ENCODE measurements around the gene CFAP73. TPM values are rescaled to one million over a fixed set of nuclear protein-coding genes. Genes with fewer than 3 reads are reported as not detected.
A peak's percentile ranks its signal among the peaks of the same experiment; 100 is the strongest.
"Not testable (repeated sequence)": the region's sequence is repeated elsewhere in the genome, so short reads cannot be mapped to it uniquely, and the experiment has no call there.

Gene CFAP73
- total RNA-seq, 1 experiment from 2014 or later = not detected

DNA sequence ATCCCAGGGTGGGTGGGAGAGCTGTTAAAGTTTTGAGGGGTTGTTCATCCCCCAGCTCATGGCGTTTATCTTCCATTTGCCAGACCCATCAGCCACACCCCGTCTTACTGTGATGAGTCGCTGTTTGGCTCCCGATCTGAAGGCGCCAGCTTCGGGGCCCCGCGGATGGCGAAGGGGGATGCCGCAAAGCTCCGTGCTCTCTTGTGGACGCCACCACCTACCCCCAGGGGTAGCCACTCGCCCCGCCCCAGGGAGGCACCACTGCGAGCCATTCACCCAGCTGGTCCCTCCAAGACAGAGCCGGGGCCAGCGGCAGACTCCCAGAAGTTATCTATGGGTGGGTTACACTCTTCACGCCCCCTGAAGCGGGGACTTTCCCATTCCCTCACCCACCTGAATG lies 41.7 kb downstream of the CFAP73 start:
- no peak overlapping the region for H3K4me3 ChIP-seq (ENCODE audit: insufficient read depth, low read depth, low read length)
- peak; percentile 42 for DNase-seq
- peaks cover 10% of the 10 kb centered on the region for H3K36me3 ChIP-seq (replicated peaks; ENCODE audit: control insufficient read depth, insufficient read depth, low read length)
- no peaks in the 10 kb centered on the region for H3K27me3 ChIP-seq (ENCODE audit: control insufficient read depth, insufficient read depth, low read length)

DNA sequence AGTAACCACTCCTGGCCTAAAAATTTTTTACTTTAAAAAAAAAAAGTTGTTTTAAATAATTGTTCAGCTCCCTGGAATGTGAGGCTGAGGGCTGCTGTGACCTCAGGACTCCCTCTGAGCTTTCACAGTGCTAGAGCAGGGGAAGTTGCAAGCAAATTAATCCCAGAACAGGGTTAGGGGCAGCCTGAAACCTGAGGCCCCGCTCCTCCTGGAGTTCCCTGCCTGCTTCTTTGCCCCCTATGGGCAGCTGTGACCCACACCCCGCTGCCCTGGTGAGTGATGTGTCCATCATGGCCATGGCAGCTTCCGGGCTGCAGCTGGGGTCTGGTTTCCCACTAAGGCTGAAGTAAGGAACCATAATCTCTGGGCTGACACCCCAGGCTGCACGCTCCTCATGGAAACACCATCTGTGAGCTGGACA lies 45.5 kb downstream of the CFAP73 start:
- Histone ChIP-seq H3K27me3 (ENCODE audit: control insufficient read depth, insufficient read depth, low read length) (no peaks in the 10 kb centered on the region), H3K4me3 (ENCODE audit: insufficient read depth, low read depth, low read length) (no peak overlapping the region), H3K36me3 (replicated peaks; ENCODE audit: control insufficient read depth, insufficient read depth, low read length) (peaks cover 7% of the 10 kb centered on the region)
- peak; percentile 47 for DNase-seq

DNA sequence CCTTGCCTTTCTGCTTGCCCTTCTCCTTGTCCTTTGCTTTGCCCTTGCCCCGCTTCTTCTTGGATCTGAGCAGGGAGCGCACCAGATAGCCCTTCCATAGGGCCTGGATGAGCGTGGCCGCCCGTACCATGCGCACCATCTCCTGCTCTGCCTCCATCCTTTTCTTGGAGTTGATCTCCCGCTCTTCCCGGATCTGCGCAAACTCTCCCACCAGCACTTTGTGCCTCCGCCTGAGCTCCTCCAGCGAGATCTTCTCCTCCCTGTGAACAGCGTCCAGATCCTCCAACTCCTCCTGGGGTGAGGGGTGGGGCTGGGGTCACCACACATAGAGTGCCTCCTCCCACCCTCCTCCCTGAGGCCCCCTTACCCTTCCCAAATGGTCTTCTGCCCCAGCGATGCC lies 46.1 kb downstream of the CFAP73 start:
- Histone ChIP-seq H3K27me3 (ENCODE audit: control insufficient read depth, insufficient read depth, low read length) (no peaks in the 10 kb centered on the region), H3K4me3 (ENCODE audit: insufficient read depth, low read depth, low read length) (no peak overlapping the region), H3K36me3 (replicated peaks; ENCODE audit: control insufficient read depth, insufficient read depth, low read length) (peaks cover 4% of the 10 kb centered on the region)
- DNase-seq = no peak

DNA sequence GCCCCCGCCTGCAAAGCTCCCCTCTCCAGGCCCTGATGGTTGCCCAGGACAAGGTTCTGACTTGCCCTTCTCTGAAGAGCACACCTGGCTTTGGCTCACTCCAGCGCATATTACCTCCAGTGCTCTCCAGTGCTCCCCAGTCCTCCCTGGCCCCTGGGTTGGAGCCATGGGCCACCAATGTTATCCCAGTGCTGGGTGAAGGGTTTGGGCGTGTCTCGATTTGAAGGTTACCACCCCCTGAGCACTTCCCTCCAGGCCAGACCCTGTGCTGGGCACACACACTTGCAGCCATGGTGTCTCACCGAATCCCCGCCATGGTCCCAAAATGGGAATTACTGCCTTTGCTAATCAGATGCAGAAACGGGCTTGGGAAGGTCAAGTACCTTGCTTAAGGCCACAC lies 47.1 kb downstream of the CFAP73 start:
- Histone ChIP-seq H3K36me3 (replicated peaks; ENCODE audit: control insufficient read depth, insufficient read depth, low read length) (peaks cover 2% of the 10 kb centered on the region), H3K4me3 (ENCODE audit: insufficient read depth, low read depth, low read length) (no peak overlapping the region), H3K27me3 (ENCODE audit: control insufficient read depth, insufficient read depth, low read length) (no peaks in the 10 kb centered on the region)
- no peak for DNase-seq

DNA sequence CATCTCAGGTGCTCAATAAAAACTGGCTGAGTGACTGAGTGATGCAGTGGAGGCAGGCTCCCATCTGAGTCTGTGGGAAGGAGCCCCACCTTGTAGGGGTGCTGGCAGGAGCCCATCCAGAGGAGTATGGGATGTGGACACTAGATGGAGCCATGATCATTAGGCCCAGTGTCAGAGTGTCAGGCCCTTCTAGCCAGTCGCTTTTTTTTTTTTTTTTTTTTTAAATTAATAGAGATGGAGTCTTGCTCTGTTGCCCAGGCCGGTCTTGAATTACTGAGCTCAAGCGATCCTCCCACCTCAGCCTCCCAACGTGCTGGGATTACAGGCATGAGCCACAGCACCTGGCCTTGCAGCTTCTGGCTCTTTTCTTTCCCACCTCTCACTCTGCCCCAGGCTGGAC lies 47.5 kb downstream of the CFAP73 start:
- no peaks in the 10 kb centered on the region for H3K27me3 ChIP-seq (ENCODE audit: control insufficient read depth, insufficient read depth, low read length)
- peak; percentile 92 for DNase-seq
- H3K36me3 ChIP-seq (replicated peaks; ENCODE audit: control insufficient read depth, insufficient read depth, low read length) = peaks cover under 1% of the 10 kb centered on the region
- no peak overlapping the region for H3K4me3 ChIP-seq (ENCODE audit: insufficient read depth, low read depth, low read length)

DNA sequence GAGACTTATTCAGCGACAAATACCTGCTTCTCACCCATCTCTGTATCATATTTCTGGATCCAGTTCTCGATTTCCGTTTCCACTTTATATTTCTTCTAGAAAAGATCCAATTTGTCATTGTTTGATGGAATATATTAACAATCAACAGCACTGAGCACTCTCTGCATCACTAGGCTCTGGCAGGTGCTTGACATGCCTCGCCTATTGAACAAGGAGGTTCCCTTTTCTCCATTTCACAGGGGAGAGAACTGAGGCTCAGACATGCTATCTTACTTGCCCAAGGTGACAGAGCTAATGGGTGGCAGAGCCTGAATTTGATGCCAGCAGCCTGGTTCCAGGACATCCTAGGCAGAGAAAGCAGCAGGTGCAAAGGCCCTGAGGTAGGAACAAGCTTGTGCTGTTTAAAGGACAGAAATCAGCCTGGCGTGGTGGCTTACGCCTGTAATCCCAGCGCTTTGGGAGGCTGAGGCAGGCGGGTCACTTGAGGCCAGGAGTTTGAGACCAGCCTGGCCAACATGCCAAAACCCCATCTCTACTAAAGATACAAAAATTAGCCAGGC lies 48.1 kb downstream of the CFAP73 start:
- no peaks in the 10 kb centered on the region for H3K27me3 ChIP-seq (ENCODE audit: control insufficient read depth, insufficient read depth, low read length)
- no peak overlapping the region for H3K4me3 ChIP-seq (ENCODE audit: insufficient read depth, low read depth, low read length)
- no peaks in the 10 kb centered on the region; the same call in 1 of the 2 replicates for H3K36me3 ChIP-seq (replicated peaks; ENCODE audit: control insufficient read depth, insufficient read depth, low read length)
- DNase-seq = no peak

DNA sequence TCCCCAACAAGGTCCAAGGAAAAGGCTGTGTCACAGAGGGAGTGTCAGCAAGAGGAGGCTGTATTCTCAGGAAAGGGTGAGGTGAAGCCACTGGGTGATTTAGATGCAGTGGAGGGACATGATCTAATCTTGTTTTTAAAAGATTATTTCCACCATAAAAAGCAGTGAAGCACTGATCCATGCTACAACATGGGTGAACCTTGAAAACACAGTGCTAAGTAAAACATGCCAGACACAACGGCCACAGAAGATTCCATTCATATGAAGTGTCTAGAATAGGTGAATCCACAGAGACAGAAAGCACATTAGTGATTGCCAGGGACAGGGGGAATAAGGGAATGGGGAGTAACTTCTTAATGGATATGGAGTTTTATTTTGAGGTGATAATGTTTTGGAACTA lies 48.8 kb downstream of the CFAP73 start:
- Histone ChIP-seq H3K27me3 (ENCODE audit: control insufficient read depth, insufficient read depth, low read length) (no peaks in the 10 kb centered on the region), H3K4me3 (ENCODE audit: insufficient read depth, low read depth, low read length) (no peak overlapping the region), H3K36me3 (replicated peaks; ENCODE audit: control insufficient read depth, insufficient read depth, low read length) (no peaks in the 10 kb centered on the region)
- DNase-seq = no peak

DNA sequence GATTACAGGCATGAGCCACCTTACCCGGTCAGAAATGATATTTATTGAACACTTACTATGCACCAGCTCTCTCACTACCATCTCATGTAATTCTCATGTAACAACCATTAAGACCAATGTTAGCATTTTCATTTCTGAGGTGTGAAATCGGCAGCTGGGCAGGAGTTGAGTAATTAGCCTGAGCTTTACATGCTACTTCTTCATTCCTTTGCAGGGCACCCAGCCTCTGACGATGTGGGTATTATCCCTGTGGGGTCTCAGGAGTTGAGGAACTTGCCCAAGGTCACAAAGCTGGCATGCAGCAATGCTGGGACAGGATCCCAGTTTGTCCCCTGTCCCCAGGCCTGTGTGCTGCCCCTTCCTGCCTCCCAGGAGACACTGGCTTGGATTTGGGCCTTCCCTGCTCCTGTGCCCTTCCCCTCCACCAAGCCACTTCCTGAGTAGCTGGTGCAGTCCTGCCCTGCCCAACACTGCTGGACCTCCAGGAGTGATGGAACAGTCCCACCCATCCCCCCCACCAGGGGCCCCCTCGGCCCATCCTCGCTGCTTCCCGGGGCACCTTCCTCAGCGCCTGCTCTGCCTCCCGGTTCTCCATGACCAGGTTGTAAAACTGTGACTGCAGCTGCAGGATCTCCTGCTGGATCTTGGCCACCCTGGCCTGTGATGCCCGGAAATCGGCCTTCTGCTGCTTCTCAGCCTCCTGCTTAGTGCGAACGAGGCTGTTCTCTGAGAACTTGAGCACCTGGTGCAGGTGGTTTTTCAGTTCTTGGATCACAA lies 50.7 kb downstream of the CFAP73 start:
- H3K27me3 ChIP-seq (ENCODE audit: control insufficient read depth, insufficient read depth, low read length) = no peaks in the 10 kb centered on the region
- DNase-seq = peak; percentile 50
- H3K4me3 ChIP-seq (ENCODE audit: insufficient read depth, low read depth, low read length) = no peak overlapping the region

DNA sequence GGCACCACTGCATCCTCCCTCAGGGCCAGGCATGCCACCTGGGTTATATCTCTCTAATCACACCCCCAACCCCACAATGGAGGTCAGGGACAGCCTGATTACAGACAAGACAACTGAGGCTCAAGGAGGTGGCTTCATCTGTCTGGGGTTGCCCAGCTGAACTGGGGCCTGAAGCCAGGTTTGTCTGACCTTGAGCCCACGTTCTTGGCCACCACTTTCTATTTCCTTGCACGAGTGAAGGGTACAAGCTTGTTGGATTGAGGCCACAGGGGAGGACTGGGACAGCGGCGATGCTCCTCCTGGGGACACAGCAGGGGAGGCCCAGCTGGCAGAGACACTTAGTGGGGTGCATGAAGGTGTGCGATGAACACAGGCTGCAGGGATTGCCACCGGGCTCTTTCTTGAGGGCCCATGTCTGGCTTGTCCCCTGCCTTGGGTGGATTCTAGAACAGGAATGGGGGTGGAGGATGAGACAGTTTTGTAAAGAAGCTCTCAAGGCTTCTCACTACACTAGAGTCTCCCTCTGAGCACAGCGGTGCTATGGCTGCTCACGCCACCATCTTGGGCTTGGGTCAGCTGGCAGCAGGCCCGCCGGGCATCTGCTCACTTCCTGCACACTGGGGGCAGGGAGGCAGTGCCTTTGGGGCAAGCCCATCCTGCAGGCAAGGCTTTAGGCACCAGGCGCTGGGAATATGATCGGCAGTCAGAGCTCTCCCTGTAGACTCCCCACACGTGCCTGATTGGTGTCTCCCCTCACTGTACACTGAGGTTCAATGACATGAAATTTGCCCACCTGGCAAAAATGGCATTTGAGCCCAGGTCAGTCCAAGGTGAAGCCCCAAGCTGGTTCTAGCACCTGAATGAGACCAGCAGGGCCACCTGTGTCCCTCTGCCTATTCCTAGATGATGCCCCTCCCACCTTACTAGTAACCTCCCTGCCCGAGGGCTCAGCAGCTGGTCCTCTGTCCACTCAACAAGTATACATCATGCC lies 52.0 kb downstream of the CFAP73 start:
- H3K4me3 ChIP-seq (ENCODE audit: insufficient read depth, low read depth, low read length) = no peak overlapping the region
- DNase-seq = peak; percentile 28
- H3K27me3 ChIP-seq (ENCODE audit: control insufficient read depth, insufficient read depth, low read length) = no peaks in the 10 kb centered on the region
- no peaks in the 10 kb centered on the region for H3K36me3 ChIP-seq (replicated peaks; ENCODE audit: control insufficient read depth, insufficient read depth, low read length)

More for the DNA sequence above, 50.7 kb downstream of the CFAP73 start:
- H3K36me3 ChIP-seq (replicated peaks; ENCODE audit: control insufficient read depth, insufficient read depth, low read length) = no peaks in the 10 kb centered on the region

DNA sequence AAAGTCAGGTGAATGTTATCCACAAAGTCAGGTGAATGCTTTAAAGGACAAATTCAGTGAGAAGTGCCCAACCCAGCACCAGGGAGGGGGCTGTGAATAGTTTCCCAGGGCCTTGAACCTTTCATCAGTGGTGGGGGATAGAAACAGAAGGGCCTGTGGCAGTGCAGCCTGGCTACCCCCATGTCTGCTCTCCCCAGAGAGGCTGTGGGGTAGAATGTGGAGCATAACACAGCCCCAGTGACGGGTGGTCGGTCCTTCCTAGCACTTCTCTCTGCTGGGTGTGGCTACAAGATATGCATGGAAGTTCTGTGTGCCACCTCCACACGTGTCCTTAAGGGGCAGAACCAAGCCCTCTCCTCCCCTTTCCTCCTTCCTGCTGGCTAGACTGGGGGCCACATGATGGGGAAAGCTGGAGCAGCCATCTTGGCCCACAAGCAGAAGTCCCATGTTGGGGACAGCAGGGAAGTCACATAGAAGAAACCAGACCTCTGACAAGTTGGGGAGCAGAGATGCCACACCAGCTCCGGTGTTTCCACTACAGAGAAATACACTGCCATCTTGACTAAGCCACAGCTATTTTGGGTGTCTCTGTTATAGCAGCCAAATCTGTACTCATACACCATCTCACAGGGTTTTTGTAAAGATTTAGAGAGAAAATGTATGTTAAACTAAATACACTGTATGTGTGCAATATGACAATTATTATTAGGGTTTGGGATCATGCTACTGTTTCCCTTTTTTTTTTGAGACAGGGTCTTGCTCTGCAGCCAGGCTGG lies 53.0 kb downstream of the CFAP73 start:
- H3K27me3 ChIP-seq (ENCODE audit: control insufficient read depth, insufficient read depth, low read length) = no peaks in the 10 kb centered on the region

DNA sequence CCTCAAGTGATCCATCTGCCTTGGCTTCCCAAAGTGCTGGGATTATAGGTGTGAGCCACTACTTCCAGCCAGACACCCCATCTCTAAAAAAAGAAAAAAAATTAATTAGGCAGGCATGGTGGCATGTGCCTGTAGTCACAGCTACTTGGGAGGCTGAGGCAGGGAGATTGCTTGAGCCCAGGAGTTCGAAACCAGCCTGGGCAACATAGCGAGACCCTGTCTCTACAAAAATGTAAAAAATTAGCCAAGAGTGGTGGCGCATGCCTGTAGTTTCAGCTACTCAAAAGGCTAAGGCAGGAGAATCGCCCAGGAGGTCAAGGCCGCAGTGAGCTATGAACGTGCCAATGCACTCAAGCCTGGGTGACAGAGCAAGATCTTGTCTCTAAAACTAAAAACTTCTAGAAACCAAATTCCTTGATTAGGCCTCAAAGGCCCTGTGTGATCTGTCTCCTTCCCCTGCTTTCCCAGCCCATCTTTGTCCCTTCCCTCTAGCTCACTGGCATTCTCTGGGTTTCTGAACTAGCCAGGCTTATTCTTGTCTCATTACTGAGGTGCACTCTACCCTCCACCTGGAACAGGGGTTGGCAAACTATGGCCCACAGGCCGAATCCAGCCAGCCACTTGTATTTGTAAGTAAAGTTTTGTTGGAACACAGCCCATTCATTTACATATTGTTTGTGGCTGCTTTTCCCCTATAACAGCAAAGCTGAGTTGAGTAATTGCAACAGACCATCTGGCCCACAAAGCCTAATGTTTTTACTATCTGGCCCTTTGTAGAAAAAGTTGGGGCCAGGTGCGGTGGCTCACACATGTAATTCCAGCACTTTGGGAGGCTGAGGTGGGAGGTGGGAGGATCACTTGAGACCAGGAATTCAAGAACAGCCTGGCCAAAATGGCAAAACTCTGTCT lies 54.6 kb downstream of the CFAP73 start:
- no peak for DNase-seq
- Histone ChIP-seq H3K27me3 (ENCODE audit: control insufficient read depth, insufficient read depth, low read length) (no peaks in the 10 kb centered on the region), H3K36me3 (replicated peaks; ENCODE audit: control insufficient read depth, insufficient read depth, low read length) (no peaks in the 10 kb centered on the region), H3K4me3 (ENCODE audit: insufficient read depth, low read depth, low read length) (no peak overlapping the region)

More for the DNA sequence above, 53.0 kb downstream of the CFAP73 start:
- Histone ChIP-seq H3K4me3 (ENCODE audit: insufficient read depth, low read depth, low read length) (no peak overlapping the region), H3K36me3 (replicated peaks; ENCODE audit: control insufficient read depth, insufficient read depth, low read length) (no peaks in the 10 kb centered on the region)
- peak; percentile 10 for DNase-seq

DNA sequence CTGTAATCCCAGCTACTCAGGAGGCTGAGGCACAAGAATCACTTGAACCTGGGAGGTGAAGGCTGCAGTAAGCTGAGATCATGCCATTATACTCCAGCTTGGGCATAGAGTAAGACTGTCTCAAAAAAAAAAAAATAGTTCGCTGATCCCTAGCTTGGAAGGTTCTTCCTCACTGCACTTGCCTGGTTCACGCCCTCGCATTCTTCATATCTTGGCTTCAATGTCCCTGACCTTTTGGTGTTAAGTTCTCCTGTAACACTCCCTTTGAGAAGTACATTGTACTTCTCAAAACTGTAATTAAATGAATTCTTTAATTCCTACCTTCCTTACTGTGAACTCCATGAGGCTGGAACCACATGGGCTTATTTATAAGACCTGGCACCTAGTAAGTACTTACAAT lies 55.3 kb downstream of the CFAP73 start:
- Histone ChIP-seq H3K27me3 (ENCODE audit: control insufficient read depth, insufficient read depth, low read length) (no peaks in the 10 kb centered on the region), H3K4me3 (ENCODE audit: insufficient read depth, low read depth, low read length) (no peak overlapping the region), H3K36me3 (replicated peaks; ENCODE audit: control insufficient read depth, insufficient read depth, low read length) (no peaks in the 10 kb centered on the region)
- no peak for DNase-seq

DNA sequence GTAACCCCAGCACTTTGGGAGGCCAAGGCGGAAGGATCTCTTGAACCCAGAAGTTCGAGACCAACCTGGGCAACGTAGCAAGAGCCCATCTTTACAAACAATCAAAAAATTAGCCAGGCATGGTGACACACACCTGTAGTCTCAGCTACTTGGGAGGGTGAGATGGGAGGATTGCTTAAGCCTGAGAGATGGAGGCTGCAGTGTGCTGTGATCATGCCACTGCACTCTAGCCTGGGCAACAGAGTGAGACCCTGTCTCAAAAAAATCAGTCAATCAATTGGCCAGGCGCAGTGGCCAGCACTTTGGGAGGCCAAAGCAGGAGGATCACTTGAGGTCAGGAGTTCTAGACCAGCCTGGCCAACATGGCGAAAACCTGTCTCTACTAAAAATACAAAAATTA lies 57.3 kb downstream of the CFAP73 start:
- not testable (repeated sequence) for H3K36me3 ChIP-seq (replicated peaks; ENCODE audit: control insufficient read depth, insufficient read depth, low read length); DNase-seq; H3K4me3 ChIP-seq (ENCODE audit: insufficient read depth, low read depth, low read length); H3K27me3 ChIP-seq (ENCODE audit: control insufficient read depth, insufficient read depth, low read length)

All from H7 (cell line).